Thyroid gland (tissue), 4 donors: ENCODE data around the gene CREBRF. TPM values are rescaled to one million over a fixed set of nuclear protein-coding genes. Genes with fewer than 3 reads are reported as not detected.
"Not testable (repeated sequence)": the region's sequence is repeated elsewhere in the genome, so short reads cannot be mapped to it uniquely, and the experiment has no call there.

ENCODE experiments used
- DNase-seq, 2 donors: peaks; one replicate each; pipeline ENCODE4 v3.0.0-alpha.2; 2019
- H3K27ac ChIP-seq, 3 donors: fragments of 200-600 bp; sonication (generic); 1 replicate in 2 of 3; 2 replicates in 1 of 3; pipeline ENCODE4 v1.5.1; 2016 to 2019; ENCODE audit warnings: mild to moderate bottlenecking in 1 of 3, moderate library complexity in 1 of 3
- H3K27me3 ChIP-seq: fragments of 200-600 bp; sonication (generic); one replicate; pipeline ENCODE4 v1.5.1; 2019
- H3K36me3 ChIP-seq, 2 donors: fragments of 200-600 bp; sonication (generic); one replicate each; pipeline ENCODE4 v1.5.1; 2016 to 2019
- H3K4me1 ChIP-seq, 2 donors: fragments of 200-600 bp; sonication (generic); one replicate each; pipeline ENCODE4 v1.5.1; 2017 to 2019
- H3K4me3 ChIP-seq, 3 donors: fragments of 200-600 bp; sonication (generic); replicated peaks in 1 of 3; 1 replicate in 2 of 3; 2 replicates in 1 of 3; pipeline ENCODE4 v1.5.1; 2016; ENCODE audit warnings: mild to moderate bottlenecking in 1 of 3
- H3K9me3 ChIP-seq: fragments of 200-600 bp; sonication (generic); one replicate; pipeline ENCODE4 v1.5.1; 2017
- POLR2A ChIP-seq, 2 donors: fragments of 450-650 bp; IDR thresholded peaks; one replicate each; pipeline ENCODE4 v1.6.1; 2017; ENCODE audit warnings: antibody characterized with exemption in 2 of 2, mild to moderate bottlenecking in 2 of 2, moderate library complexity in 1 of 2
- WGBS, 2 donors: methylation state at CpG; one replicate each; pipeline ENCODE4 v1.1.5; 2017; 5-methylcytosine and 5-hydroxymethylcytosine counted together
- intact Hi-C: fragments of 100-400 bp; cut with DNase I; formaldehyde crosslinking; loops from one replicate; pipeline ENCODE4 v1.15.1; 2023
- total RNA-seq, 4 donors: library from RNA; depleted of rRNA; stranded (reverse); fragments of >200 nt; gene quantifications; one replicate each; pipeline ENCODE4 v1.2.3, GENCODE V29; 2016
- TF ChIP-seq, protein P1 (sequence below), 6 experiments: fragments of 200-600 bp in 3 of 6; fragments of 450-650 bp in 3 of 6; sonication (generic) in 3 of 6; IDR thresholded peaks; one replicate each; pipeline ENCODE4 v1.5.1; 2016 to 2019; ENCODE audit warnings: antibody characterized with exemption in 6 of 6, mild to moderate bottlenecking in 2 of 6, inconsistent platforms in 1 of 6, moderate library complexity in 1 of 6

The CREBRF gene
- total RNA-seq, 4 donors from 2014 or later = 47.7 to 125 (median 77.3) TPM

DNA sequence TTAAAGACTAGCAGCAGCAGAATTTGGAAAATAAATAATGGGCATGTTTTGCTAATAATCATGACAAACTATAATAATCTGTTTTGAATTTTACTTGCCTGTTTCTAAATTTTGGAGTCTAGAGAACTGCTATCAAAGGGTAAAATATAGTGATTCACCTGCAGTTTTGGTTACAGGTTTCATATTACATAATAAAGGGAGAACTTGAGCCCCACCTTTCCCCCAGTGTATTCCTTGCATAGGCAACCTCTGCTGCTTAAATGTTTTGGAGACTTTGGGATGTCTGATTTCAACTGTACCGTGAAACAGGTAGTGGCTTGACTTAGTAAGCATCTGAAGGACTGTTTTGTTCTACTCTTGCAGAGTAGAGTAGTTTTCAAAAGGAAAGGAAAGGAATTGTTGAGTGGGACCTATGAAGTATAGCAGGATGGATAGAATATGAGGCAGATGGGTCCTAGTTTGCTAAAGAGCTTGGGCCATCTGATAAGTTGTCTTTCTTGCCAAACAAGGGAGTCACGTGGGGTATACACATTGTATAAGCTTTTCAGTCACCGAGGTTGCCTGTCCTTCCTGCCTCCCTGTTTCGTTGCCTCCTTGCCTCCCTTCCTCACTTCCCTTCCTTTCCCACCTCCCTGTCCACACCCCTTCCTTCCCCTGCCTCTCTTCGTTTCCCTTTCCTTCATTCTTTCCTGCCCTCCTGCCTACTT, 19.1 kb downstream of the CREBRF start:
- Histone ChIP-seq H3K27ac (peak overlapping the region; percentile 43 to 71 (median 49)), H3K36me3 (no peaks in the 10 kb centered on the region), H3K9me3 (no peaks in the 10 kb centered on the region), H3K4me3 (no peak overlapping the region), H3K4me1 (peaks cover 33 to 36% of the 10 kb centered on the region in 2 donors), H3K27me3 (no peaks in the 10 kb centered on the region)
- TF ChIP-seq POLR2A (IDR thresholded peaks at IDR 0.05) = no peak
- TF ChIP-seq, protein P1, sequence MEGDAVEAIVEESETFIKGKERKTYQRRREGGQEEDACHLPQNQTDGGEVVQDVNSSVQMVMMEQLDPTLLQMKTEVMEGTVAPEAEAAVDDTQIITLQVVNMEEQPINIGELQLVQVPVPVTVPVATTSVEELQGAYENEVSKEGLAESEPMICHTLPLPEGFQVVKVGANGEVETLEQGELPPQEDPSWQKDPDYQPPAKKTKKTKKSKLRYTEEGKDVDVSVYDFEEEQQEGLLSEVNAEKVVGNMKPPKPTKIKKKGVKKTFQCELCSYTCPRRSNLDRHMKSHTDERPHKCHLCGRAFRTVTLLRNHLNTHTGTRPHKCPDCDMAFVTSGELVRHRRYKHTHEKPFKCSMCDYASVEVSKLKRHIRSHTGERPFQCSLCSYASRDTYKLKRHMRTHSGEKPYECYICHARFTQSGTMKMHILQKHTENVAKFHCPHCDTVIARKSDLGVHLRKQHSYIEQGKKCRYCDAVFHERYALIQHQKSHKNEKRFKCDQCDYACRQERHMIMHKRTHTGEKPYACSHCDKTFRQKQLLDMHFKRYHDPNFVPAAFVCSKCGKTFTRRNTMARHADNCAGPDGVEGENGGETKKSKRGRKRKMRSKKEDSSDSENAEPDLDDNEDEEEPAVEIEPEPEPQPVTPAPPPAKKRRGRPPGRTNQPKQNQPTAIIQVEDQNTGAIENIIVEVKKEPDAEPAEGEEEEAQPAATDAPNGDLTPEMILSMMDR (IDR thresholded peaks at IDR 0.05) = no peak
- no peak for DNase-seq
- WGBS, 2 donors = 58% methylated on average over 5 of the region's 5 CpGs
- intact Hi-C loops = no loop called here

DNA sequence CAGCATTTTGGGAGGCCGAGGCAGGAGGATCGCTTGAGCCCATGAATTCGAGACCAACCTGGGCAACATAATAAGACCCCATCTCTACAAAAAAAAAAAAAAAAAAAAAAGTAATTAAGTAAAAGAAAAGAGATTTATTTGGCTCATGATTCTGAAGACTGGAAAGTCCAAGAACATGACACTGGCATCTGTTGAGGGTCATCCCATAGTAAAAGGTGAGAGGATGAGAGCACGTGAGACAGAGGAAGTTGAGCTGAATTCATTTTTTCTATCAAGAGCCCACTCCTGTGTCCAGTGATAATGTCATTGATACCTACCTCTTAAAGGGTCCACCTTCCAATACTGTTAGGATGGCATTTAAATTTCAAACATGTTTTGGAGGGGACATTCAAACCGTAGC, 19.8 kb downstream of the CREBRF start:
- H3K4me1 ChIP-seq = peaks cover 33 to 36% of the 10 kb centered on the region in 2 donors
- no peak for DNase-seq
- 93 to 95% methylated on average over 5 of the region's 5 CpGs for WGBS, 2 donors
- no peaks in the 10 kb centered on the region for H3K9me3 ChIP-seq
- H3K36me3 ChIP-seq = no peaks in the 10 kb centered on the region
- H3K4me3 ChIP-seq = no peak overlapping the region
- intact Hi-C loops = no loop called here
- peak overlapping the region in 2 of 3 donors; percentile 43 to 76 for H3K27ac ChIP-seq
- TF ChIP-seq POLR2A (IDR thresholded peaks at IDR 0.05) = no peak
- TF ChIP-seq, protein P1 (IDR thresholded peaks at IDR 0.05) = no peak
- H3K27me3 ChIP-seq = no peaks in the 10 kb centered on the region

DNA sequence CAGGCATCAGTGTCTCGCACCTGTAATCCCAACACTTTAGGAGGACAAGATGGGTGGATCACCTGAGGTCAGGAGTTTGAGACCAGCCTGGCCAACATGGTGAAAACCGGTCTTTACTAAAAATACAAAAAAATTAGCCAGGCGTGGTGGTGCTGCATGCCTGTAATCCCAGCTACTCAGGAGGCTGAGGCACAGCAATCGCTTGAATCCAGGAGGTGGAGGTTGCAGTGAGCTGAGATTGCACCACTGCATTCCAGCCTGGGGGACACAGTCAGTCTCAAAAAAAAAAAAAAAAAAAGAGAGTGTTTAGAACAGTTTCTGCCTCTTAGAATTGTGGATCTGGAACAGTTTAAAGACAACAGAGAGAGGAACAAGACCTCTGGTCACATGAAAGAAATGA, 20.3 kb downstream of the CREBRF start:
- H3K4me3 ChIP-seq, H3K36me3 ChIP-seq, H3K27me3 ChIP-seq, H3K9me3 ChIP-seq, intact Hi-C loops: not testable (repeated sequence)
- peak; percentile 51 to 61 for DNase-seq
- H3K4me1 ChIP-seq = peaks cover 33 to 36% of the 10 kb centered on the region in 2 donors
- 55 to 68% methylated on average over 4 of the region's 4 CpGs for WGBS, 2 donors
- H3K27ac ChIP-seq = peak overlapping the region; percentile 32 to 76 (median 73)

DNA sequence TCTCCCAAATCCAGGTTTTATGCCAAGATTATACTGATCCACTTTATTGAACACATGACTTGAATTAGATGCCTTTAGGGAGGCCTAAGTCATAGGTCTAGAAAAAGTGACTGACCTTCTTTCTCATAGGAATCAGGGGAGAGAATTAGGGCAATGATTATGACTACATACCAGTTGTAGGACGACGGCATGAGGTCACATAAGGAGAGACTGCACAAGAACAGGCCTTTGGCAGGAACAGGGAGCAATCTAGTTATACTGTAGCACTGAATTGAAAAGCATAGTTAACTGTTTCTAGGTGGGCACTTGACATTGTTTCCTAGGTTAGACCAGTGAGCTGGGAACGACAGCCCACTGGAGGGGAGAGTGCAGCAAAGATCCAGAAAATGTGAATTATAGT, 22.7 kb downstream of the CREBRF start:
- Histone ChIP-seq H3K4me1 (peaks cover 33 to 36% of the 10 kb centered on the region in 2 donors), H3K36me3 (no peaks in the 10 kb centered on the region), H3K9me3 (no peaks in the 10 kb centered on the region), H3K27ac (peak overlapping the region in 1 of 3 donors; percentile 27), H3K27me3 (no peaks in the 10 kb centered on the region), H3K4me3 (no peak overlapping the region)
- no peak for DNase-seq
- WGBS, 2 donors = 76 to 81% methylated on average over 3 of the region's 3 CpGs
- TF ChIP-seq POLR2A (IDR thresholded peaks at IDR 0.05) = no peak
- TF ChIP-seq, protein P1 (IDR thresholded peaks at IDR 0.05) = no peak
- intact Hi-C loops = no loop called here

DNA sequence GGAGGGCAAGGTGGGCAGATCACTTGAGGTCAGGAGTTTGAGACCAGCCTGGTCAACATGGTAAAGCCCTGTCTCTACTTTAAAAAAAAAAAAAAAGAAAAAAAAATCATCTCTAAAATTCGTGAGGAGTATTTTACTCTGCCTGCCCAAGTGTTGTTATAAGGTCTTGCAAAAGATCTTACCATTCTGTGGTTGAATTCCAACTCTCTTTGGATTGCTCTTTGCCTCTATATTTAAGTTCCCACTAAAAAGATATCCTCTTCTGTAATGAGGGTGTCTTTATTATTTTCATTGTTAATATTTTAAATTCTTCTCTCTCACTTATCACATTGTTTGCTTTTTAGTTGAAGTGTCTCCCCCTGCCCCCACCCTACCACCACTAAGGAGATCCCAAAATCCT, 33.4 kb downstream of the CREBRF start:
- intact Hi-C loops = no loop called here
- no peak for DNase-seq
- TF ChIP-seq POLR2A (IDR thresholded peaks at IDR 0.05) = no peak
- TF ChIP-seq, protein P1 (IDR thresholded peaks at IDR 0.05) = no peak
- H3K4me1 ChIP-seq = peaks cover 15 to 25% of the 10 kb centered on the region in 2 donors
- H3K9me3 ChIP-seq = no peaks in the 10 kb centered on the region
- H3K27me3 ChIP-seq = no peaks in the 10 kb centered on the region
- no peak overlapping the region for H3K4me3 ChIP-seq
- peaks cover 23 to 25% of the 10 kb centered on the region in 2 donors for H3K36me3 ChIP-seq
- H3K27ac ChIP-seq = no peak overlapping the region
- WGBS, 2 donors = 39 to 58% methylated on average over 1 of the region's 1 CpG
